Ureter (tissue), 1 donor: ENCODE measurements around the gene TMEM151B. TPM values are rescaled to one million over a fixed set of nuclear protein-coding genes. Genes with fewer than 3 reads are reported as not detected.
A peak's percentile ranks its signal among the peaks of the same experiment; 100 is the strongest.
"Not testable (repeated sequence)": the region's sequence is repeated elsewhere in the genome, so short reads cannot be mapped to it uniquely, and the experiment has no call there.

Experiments used
- DNase-seq: peaks from one replicate; pipeline ENCODE4 v3.0.0-alpha.2; 2020; ENCODE audit warnings: low spot score
- total RNA-seq: library from RNA; stranded (reverse); gene quantifications from one replicate; pipeline ENCODE4 v1.2.4, GENCODE V29; 2023
- donor health status: DM: yes; HTN: yes; CAD: no.

Gene TMEM151B
- total RNA-seq, 1 donor from 2014 or later = not detected

DNA sequence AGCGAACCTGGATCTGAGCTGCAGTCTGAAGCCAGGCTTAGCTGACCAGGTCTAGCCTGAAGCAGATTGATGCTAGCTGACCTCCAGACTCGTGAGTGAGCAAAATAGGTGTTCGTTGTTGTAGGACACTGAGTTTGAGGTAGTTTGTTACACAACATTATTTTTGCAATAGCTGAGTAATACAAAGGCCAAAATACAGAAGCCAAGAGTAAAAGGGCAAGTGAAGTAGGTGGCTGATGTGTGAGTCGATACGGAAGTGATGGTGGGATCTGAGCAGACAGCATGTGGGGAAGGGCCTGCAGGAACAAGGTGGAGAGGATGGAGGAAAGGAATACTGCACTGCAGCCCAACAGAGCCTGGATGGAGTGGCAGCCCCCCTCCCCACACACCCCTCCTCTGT is 63.7 kb downstream of the TMEM151B start:
- DNase-seq = no peak

DNA sequence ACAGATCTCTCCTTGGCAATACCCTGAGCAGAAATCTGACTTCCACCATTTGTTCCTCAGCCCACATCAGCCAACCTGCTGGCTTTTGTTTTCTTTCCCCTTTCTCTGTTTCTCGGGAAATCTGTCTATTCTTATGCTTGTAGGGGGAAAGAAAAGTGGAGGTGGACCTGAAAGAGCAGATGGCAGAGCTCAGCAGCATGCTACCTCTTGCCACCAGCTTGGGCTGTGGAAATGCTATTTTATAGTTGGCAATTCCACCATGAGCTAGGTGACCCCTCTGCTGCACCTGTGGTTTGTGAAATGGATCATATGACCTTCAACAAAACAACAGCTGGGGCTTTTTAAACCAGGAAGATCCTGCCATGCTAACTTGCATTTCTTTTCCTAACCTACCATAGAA is 65.4 kb downstream of the TMEM151B start:
- no peak for DNase-seq

DNA sequence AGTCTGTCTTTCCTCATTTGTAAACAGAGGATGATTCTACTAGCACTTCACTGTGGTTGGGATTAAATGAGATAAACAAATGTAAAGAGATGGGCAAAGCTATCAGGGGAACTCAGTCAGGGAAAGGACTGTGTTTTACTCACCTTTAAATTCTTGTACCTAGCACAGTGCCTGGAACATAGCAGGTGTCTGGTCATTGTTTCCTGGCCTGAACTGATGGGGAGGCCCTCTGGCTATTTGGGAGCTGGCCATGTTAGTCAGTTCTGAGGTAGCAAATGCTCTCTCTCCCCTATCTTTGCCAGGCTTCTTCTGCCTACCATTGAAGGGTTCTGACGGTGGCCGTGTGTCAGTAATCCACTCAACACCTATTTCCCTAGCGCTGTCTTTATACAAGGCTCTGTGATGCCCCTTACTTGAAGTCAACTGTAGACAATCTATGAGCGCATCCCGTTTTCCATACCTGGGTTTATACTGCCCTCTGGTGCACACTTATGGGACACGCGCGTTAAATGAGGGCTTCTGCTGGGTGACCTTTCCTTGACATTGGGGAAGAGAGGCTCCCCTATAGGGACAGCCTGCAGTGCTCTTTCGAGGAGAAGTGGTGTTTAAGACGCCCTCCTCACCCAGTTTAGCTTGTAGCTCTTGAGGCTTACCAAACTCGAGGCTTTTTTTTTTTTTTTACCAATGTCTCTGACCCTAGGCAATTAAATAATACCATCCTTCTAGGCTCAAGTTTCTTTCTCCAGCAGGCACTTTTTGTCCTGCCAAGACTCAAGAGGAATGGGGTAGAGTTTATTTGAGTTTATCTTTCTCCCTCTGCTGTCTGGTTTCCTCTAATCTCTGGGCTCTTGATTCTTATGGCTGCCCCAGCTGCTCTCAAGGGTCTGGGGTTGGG is 68.2 kb downstream of the TMEM151B start:
- peak; percentile 63 for DNase-seq

DNA sequence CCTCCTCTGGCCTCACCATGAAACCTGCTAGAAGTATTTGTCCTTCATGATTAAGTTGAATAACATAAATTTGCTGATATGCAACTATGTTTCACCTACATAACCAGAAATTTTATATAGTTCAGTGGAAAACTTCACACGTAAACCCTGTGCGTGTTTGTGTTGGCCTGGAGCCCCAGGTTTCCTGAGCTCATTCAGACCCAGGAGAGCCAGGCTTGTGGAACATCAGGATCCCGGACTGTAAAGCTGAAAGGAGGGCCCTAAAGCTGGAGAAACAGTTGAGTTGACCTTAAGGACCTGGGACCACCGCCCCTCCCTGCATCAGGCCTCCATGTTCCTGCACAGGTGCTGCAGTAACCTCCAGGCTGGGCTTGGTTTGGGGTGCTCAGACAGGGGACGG is 69.1 kb downstream of the TMEM151B start:
- DNase-seq = no peak

DNA sequence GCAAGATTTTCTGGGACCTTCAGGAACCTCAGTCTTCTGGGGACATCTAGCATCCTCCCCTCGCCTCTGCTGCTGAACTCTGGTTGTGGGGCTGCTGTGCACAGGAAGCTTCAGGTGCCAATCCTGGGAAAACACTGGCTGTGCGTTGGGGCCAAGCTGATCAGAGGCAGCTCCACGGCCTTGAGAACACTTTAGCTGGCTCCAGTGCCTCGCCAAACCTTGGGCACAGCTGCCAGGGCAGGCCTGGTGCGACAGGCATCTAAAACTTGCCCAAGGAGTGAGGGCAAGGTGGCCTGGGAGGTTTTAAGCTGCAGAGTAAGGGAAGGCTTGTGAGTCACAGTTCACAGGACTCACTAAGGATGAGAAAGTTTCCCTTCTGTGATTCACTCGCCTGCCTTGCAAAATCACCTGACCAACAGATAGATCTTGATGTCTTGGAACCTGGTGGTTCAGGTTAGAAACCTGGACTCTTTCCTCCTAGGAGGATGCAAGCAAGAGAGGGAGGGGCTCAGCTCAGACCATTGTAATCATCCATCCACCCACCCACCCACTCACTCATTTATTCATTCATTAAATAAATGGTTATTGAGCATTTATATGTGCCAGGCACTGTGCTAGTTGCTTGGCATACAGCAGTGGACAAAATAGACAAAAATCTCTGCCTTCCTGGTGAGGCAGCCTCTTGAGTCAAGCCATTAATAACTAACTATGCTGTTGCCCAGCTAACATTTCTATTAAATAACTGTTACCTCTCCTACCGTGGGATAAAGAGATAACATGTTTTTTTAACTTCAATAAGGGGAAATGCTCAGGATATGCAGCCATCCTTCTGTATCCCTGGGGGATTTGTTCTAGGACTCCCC is 69.7 kb downstream of the TMEM151B start:
- DNase-seq = no peak

DNA sequence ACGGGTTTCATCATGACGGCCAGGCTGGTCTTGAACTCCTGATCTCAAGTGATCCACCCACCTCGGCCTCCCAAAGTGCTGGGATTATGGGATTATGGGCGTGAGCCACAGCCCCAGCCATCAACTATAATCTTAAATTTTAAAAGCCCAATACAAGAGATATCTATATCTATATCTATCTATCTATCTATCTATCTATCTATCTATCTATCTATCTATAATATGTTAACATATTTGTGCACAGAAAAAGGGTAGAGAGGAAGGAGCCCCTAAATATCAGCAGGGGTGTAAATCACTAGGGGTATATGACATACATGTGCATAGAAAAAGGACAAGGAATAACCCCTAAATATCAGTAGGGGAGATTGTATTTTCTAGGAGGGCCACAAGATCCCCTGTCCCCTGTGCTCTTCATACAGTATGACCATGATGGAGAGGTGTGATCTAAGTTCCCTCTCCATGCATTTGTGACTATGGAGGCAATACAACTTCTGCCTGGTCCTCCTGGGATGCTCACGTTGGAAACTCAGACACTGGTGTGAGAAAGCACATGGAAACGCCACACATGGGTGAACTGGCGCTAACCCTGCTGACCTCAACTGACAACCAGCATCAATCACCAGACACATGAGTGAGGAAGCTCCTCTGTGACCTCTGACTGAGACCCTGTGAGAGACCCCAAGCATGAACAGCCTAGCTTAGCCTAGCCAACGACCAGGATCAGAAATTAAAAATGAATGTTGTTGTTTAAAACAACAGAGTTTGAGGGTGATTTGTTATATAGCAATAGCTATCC is 71.0 kb downstream of the TMEM151B start:
- no peak for DNase-seq

DNA sequence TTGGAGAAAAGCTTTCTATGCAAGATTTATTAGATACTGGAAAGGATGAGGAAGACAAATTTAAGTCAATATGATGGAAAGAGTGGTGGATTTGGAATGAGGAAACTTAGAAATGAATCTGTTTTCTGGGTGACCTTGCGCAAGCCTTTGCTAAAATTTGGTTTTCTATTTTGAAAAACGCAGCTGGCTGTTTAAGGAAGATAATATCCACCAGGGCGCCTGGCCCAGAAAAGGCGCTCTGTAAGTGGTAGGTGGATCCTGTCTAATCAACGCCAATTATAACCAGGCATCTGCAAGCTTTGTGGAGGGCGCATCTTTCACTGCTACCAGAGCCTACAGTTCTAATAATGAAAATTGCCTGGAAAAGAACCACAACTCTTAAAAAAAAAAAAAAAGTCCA is 71.8 kb downstream of the TMEM151B start:
- DNase-seq = no peak

DNA sequence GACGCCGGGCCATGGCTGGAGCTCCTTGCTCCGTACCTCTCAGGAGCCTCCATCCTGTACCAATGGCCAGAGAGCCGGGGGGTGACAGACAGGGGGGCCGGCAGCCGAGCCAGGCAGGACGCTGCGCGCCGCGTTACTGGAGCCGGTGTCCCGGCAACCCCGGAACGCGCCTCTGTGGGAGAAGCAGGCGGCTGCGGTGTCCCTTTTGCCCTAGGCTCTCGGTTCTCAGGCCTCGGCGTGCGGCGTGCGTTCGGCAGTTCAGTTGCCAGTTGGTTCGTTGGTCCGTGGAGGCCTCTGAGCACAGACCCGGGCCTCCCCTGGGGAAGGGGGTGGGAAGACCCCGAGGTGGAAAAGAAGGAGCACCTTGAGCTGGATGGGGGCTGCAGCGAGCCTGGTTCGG is 72.2 kb downstream of the TMEM151B start, which contains the start of gene SPATS1:
SPATS1 (plus strand) TSS at position 162 of the 400 bp plus-strand sequence. CDS start 446 bp downstream, outside the sequence.
- no peak for DNase-seq

DNA sequence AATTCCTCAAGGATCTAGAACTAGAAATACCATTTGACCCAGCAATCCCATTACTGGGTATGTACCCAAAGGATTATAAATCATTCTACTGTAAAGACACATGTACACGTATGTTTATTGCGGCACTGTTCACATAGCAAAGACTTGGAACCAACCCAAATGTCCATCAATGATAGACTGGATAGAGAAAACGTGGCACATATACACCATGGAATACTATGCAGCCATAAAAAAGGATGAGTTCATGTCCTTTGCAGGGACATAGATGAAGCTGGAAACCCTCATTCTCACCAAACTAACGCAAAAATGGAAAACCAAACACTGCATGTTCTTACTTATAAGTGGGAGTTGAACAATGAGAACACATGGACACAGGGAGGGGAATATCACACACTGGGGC is 76.6 kb downstream of the TMEM151B start:
- not testable (repeated sequence) for DNase-seq

DNA sequence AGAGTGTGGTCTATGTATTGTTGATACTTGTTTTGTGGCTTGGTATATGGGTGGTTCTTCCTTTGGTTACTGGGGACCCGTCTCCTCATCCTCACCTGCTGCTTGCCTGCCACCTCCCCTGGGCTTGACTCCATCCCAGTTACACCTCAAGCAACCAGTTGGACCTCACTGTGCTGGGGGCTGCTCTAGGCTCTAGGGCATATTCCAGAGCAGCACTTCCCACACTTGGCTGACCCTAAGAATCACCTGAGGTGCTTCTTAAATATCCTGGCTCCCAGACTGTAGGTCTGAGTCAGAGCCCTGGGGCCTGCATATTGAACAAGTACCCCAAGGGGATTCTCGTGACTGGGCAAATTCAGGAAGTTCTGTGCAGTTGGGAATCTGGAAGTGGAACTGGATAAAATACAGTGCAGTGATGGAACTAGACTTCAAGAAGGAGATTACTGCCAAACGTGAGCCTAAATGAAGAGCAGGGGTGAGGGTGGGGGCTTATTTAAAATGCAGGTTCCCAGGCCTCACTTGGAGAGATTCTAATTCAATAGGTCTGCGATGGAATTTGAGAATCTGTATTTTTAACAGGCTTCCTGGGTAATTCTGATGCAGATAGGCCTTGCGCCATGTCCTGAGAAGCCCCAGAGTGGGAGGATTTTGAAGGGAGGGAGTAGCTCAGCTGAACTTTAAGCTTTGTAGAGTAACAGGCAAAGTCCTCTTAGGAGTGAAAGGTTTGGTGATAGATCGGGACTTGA is 79.8 kb downstream of the TMEM151B start:
- no peak for DNase-seq

DNA sequence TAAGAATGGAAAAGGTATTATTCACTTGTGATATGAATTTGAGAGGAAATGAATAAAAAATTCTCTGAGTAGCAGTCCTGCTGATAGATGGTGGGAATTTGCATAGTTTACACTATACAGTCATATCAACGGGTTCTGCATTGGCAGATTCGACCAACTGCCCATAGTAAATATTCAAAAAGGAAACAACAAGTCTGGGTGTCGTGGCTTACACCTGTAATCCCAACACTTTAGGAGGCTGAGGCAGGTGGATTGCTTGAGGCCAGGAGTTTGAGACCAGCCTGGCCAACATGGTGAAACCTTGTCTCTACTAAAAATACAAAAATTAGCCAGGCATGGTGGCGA is 80.4 kb downstream of the TMEM151B start:
- DNase-seq = not testable (repeated sequence)

DNA sequence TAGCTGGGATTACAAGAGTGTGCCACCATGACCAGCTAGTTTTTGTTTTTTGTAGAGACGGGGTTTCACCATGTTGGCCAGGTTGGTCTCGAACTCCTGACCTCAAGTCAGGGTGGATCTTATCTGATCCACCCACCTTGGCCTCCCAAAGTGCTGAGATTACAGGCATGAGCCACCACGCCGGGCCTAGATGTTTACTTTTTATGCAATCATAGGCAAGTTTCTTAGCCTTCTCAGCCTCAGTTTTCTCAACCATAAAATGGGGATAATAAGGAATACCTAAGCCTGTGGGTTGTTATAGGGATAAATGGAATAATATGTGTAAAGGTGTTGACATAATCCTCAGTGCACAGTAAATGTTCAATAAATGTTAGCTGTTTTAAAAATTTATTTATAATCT is 82.0 kb downstream of the TMEM151B start:
- DNase-seq = no peak

DNA sequence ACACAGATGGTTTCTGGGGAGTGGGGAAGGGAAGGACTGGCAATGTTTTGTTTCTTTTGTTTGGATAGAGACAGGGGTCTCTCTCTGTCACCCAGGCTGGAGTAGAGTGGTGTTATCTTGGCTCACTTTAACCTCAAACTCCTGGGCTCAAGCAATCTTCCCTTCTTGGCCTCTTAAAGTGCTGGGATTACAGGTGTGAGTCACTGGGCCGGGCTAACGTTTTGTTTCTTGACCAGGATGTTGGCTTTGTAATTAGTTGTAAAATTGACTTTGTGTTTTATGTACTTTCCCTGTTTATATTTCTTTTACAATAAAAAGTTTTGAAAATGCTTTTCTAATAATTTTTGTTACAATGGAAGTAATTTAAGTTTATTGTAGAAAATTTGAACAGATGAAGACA is 83.1 kb downstream of the TMEM151B start:
- DNase-seq = no peak

DNA sequence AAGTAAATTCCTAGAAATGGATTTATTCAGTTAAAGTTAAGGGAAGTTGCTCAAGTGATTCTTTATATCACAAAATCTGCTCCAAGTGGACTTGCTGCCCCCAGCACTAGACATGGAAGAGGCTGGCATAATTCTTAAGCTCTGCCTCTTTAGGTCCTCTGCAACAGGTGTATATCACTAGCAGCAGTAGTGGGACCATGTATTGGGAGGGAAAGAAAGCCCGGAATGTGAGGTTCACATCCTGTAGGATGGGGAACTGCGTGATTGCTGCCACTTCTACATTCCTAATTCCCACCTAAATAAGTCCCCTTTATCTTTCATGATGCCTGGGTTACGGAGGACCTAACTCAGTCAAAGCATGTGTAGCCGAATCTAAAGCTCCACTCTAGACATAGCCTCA is 85.4 kb downstream of the TMEM151B start:
- no peak for DNase-seq

DNA sequence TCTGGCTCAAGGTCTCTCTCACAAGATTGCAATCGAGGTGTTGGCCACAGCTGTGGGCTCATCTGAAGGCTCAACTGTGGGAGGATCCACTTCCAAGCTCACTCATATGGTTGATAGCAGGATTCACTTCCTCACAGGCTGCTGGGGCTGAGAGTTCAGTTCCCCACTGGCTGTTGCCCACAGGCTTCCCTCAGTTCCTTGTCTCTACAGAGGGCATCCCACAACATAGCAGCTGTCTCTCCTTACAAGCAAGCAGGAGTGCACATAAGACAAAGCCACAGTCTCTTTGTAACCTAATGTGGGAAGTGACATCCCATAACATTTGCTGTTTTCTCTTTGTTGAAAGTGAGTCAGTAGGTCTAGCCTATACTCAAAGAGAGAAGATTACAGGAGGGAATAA is 86.2 kb downstream of the TMEM151B start:
- DNase-seq = no peak

Other genes with a start within 250 kb of the TMEM151B start
- gene MRPL14, start 143.0 kb upstream of the TMEM151B start, total RNA-seq = 30.4 TPM
- 32.7 TPM for gene TMEM63B, start 142.9 kb upstream of the TMEM151B start, total RNA-seq
- gene CAPN11, start 111.6 kb upstream of the TMEM151B start, total RNA-seq = 2.1 TPM
- not detected for gene MYMX, start 53.5 kb upstream of the TMEM151B start, total RNA-seq
- gene SLC29A1, start 46.9 kb upstream of the TMEM151B start, total RNA-seq = 58.1 TPM
- 936 TPM for gene HSP90AB1, start 23.3 kb upstream of the TMEM151B start, total RNA-seq
- gene SLC35B2, start 12.9 kb upstream of the TMEM151B start, total RNA-seq = 33.6 TPM
- gene NFKBIE, start 4.9 kb upstream of the TMEM151B start, total RNA-seq = 8.0 TPM
- gene AARS2, start 42.9 kb downstream of the TMEM151B start, total RNA-seq = 17.4 TPM
- gene SPATS1, start 72.2 kb downstream of the TMEM151B start, total RNA-seq = not detected
- gene CDC5L, start 117.3 kb downstream of the TMEM151B start, total RNA-seq = 22.1 TPM